Measurements from ENCODE around the gene MARF1.

MARF1 gene

DNA sequence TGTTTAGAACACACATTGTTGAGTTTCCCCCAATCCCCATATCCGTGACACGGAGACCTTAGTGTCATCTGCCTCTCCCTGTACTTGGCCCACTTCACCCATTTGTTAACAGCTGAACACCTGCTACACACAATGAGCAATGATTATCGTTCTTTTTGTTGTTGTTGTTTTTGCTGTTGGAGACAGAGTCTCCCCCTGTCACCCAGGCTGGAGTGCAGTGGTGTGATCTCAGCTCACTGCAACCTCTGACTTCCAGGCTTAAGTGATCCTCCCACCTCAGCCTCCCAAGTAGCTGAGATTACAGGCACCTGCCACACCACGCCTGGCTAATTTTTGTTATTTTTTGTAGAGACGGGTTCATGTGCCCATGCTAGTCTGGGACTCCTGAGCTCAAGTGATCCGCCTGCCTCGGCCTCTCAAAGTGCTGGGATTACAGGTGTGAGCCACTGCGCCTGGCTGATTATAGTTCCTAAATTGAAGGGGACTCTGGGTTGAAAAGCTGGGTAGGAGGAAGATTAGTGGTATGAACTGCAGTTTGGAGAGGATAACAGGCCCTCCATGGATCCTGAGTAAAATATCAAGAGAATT lies 28.7 kb upstream of the MARF1 start:
- H3K27me3 ChIP-seq (ENCODE audit: insufficient read depth, low read depth, severe bottlenecking), result no peaks in the 10 kb centered on the region
- no peak overlapping the region for H3K27ac ChIP-seq
- peaks cover 53% of the 10 kb centered on the region for H3K36me3 ChIP-seq
- no peak overlapping the region for H3K4me3 ChIP-seq (ENCODE audit: low read depth, low read length)
- TF ChIP-seq, protein P1, sequence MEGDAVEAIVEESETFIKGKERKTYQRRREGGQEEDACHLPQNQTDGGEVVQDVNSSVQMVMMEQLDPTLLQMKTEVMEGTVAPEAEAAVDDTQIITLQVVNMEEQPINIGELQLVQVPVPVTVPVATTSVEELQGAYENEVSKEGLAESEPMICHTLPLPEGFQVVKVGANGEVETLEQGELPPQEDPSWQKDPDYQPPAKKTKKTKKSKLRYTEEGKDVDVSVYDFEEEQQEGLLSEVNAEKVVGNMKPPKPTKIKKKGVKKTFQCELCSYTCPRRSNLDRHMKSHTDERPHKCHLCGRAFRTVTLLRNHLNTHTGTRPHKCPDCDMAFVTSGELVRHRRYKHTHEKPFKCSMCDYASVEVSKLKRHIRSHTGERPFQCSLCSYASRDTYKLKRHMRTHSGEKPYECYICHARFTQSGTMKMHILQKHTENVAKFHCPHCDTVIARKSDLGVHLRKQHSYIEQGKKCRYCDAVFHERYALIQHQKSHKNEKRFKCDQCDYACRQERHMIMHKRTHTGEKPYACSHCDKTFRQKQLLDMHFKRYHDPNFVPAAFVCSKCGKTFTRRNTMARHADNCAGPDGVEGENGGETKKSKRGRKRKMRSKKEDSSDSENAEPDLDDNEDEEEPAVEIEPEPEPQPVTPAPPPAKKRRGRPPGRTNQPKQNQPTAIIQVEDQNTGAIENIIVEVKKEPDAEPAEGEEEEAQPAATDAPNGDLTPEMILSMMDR (IDR thresholded peaks at IDR 0.05; ENCODE audit: low read depth, low read length), result no peak
- H3K9me3 ChIP-seq (ENCODE audit: severe bottlenecking), result no peaks in the 10 kb centered on the region
- DNase-seq, result no peak

DNA sequence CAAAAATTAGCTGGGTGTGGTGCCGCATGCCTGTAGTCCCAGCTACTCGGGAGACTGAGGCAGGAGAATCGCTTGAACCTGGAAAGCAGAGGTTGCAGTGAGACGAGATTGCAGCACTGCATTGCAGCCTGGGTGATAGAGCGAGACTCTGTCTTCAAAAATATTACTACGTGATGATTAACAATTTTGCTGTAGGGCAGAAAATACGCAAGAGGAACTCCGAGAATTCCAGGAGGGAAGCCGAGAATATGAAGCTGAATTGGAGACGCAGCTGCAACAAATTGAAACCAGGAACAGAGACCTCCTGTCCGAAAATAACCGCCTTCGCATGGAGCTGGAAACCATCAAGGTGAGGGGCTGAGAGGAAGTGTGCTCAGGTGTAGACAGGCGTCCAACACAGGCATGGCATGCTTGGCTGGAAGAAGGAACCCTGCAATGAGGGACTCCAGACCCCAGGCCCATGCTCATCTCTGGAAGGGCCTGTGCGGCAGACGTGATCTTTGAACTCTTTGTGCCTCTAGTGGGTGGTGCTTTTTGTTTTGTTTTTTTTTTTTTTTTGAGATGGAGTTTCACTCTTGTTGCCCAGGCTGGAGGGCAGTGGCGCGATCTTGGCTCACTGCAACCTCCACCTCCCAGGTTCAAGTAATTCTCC lies 24.3 kb upstream of the MARF1 start:
- no peaks in the 10 kb centered on the region for H3K9me3 ChIP-seq (ENCODE audit: severe bottlenecking)
- H3K4me3 ChIP-seq (ENCODE audit: low read depth, low read length), result no peak overlapping the region
- peaks cover 56% of the 10 kb centered on the region for H3K36me3 ChIP-seq

DNA sequence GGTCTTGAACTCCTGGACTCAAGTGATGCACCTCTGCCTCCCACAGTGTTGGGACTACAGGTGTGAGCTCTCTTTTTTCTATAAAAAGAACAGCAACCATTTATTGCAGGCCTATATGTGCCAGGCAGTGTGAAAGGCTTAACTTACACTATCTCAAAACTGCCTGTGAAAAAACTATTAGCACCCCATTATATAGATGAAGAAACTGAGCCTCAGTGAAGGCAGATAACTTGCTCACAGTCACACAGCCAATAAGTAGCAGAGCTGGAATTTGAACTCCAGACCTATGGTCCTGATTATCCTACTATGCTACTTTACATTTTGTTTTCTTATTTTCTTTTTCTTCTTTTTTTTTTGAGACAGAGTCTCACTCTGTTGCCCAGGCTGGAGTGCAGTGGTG lies 22.2 kb upstream of the MARF1 start:
- peaks cover 40% of the 10 kb centered on the region for H3K36me3 ChIP-seq
- H3K9me3 ChIP-seq (ENCODE audit: severe bottlenecking), result no peaks in the 10 kb centered on the region
- TF ChIP-seq, protein P1 (IDR thresholded peaks at IDR 0.05; ENCODE audit: low read depth, low read length), result no peak

More for the DNA sequence above, 24.3 kb upstream of the MARF1 start:
- DNase-seq, result no peak
- TF ChIP-seq, protein P1 (IDR thresholded peaks at IDR 0.05; ENCODE audit: low read depth, low read length), result no peak
- no peaks in the 10 kb centered on the region for H3K27me3 ChIP-seq (ENCODE audit: insufficient read depth, low read depth, severe bottlenecking)
- H3K27ac ChIP-seq, result no peak overlapping the region

DNA sequence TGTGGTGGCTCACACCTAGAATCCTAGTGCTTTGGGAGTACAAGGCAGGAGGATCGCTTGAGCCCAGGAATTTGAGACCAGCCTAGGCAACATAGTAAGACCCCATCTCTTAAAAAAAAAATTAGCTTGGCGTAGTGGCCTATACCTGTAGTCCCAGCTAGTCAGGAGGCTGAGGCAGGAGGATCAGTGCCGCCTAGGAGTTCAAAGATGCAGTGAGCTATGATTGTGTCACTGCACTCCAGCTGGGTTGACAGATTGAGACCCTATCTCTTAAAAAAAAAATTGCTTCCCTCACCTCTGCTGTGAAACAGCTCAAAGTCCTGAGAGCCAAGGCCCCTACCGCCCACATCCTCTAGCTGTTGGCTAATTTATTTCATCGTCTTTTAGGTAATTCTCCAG lies 17.2 kb upstream of the MARF1 start:
- peaks cover 3% of the 10 kb centered on the region; the same call in 1 of the 2 replicates for H3K36me3 ChIP-seq
- H3K4me3 ChIP-seq (ENCODE audit: low read depth, low read length), result no peak overlapping the region
- no peaks in the 10 kb centered on the region for H3K9me3 ChIP-seq (ENCODE audit: severe bottlenecking)
- no peak overlapping the region for H3K27ac ChIP-seq
- no peaks in the 10 kb centered on the region for H3K27me3 ChIP-seq (ENCODE audit: insufficient read depth, low read depth, severe bottlenecking)
- DNase-seq, result no peak
- TF ChIP-seq, protein P1 (IDR thresholded peaks at IDR 0.05; ENCODE audit: low read depth, low read length), result no peak

More for the DNA sequence above, 22.2 kb upstream of the MARF1 start:
- H3K4me3 ChIP-seq (ENCODE audit: low read depth, low read length), result no peak overlapping the region
- no peaks in the 10 kb centered on the region for H3K27me3 ChIP-seq (ENCODE audit: insufficient read depth, low read depth, severe bottlenecking)
- no peak for DNase-seq
- no peak overlapping the region for H3K27ac ChIP-seq

DNA sequence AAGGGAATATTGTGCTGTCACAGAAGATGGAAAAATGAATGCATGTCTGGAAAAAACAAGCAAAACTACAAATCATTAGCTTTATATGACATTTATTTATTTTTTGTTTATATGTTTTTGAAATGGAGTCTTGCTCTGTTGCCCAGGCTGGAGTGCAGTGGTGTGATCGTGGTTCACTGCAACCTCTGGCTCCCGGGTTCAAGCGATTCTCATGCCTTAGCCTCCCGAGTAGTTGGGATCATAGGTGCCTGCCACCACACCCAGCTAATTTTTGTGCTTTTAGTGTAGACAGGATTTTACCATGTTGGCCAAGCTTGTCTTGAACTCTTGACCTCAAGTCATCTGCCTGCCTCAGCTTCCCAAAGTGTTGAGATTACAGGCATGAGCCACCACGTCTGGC lies 15.6 kb upstream of the MARF1 start:
- H3K27ac ChIP-seq, result no peak overlapping the region
- no peak for DNase-seq
- H3K9me3 ChIP-seq (ENCODE audit: severe bottlenecking), result no peaks in the 10 kb centered on the region
- TF ChIP-seq, protein P1 (IDR thresholded peaks at IDR 0.05; ENCODE audit: low read depth, low read length), result no peak
- H3K36me3 ChIP-seq, result no peaks in the 10 kb centered on the region; the same call in 1 of the 2 replicates
- H3K4me3 ChIP-seq (ENCODE audit: low read depth, low read length), result no peak overlapping the region
- no peaks in the 10 kb centered on the region for H3K27me3 ChIP-seq (ENCODE audit: insufficient read depth, low read depth, severe bottlenecking)

Measured in WERI-Rb-1 (cell line).